ENCODE results near the gene APOBEC3H. TPM values are rescaled to one million over a fixed set of nuclear protein-coding genes. Genes with fewer than 3 reads are reported as not detected.

APOBEC3H gene
- total RNA-seq, 4 donors from 2014 or later: not detected

GRCh38 chr22:39108487-39108886 is 11.4 kb downstream of the APOBEC3H start:
- TF ChIP-seq CTCF (IDR thresholded peaks at IDR 0.05; ENCODE audit: low read depth): no peak

GRCh38 chr22:39109361-39109760 is 12.3 kb downstream of the APOBEC3H start:
- no peak for TF ChIP-seq CTCF (IDR thresholded peaks at IDR 0.05; ENCODE audit: low read depth)

- TF ChIP-seq CTCF (IDR thresholded peaks at IDR 0.05; ENCODE audit: low read depth): no peak
Measured at GRCh38 chr22:39110631-39111561, 13.9 kb downstream of the APOBEC3H start.

GRCh38 chr22:39114112-39114511 is 17.1 kb downstream of the APOBEC3H start:
- TF ChIP-seq CTCF (IDR thresholded peaks at IDR 0.05; ENCODE audit: low read depth): no peak

GRCh38 chr22:39115570-39115969 is 18.5 kb downstream of the APOBEC3H start:
- no peak for TF ChIP-seq CTCF (IDR thresholded peaks at IDR 0.05; ENCODE audit: low read depth)

GRCh38 chr22:39115977-39116621 is 19.1 kb downstream of the APOBEC3H start:
- TF ChIP-seq CTCF (IDR thresholded peaks at IDR 0.05; ENCODE audit: low read depth): no peak

- TF ChIP-seq CTCF (IDR thresholded peaks at IDR 0.05; ENCODE audit: low read depth): no peak
Measured at GRCh38 chr22:39117585-39118191, 20.6 kb downstream of the APOBEC3H start.

All from subcutaneous adipose tissue (tissue), 4 donors.